Embryonic facial prominence (tissue), 1 donor: ENCODE results near the gene CORO1C.
"Not testable (repeated sequence)": the region's sequence is repeated elsewhere in the genome, so short reads cannot be mapped to it uniquely, and the experiment has no call there.

ENCODE experiments used
- DNase-seq: peaks from one replicate; pipeline ENCODE4 v3.0.0-alpha.2; 2016; ENCODE audit errors: extremely low spot score

Gene CORO1C

DNA sequence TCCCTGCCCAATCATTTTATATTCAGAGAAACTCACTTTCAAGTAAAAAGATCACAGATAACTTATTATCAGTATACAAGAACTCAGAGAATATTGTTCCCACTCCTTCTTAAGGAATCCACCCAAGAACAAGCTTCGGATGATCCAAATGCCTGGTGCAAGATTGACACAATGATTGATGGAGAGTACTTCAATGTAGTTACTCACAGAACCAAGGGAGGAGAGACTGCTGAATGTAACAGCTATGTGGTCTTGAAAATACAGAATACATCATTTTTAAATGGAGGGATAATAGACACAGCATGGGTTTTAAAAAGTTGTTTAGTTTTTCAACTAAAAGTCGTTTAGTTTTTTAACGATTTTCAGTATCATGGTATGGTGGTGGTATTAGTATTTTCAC lies 59.3 kb downstream of the CORO1C start:
- DNase-seq = no peak

DNA sequence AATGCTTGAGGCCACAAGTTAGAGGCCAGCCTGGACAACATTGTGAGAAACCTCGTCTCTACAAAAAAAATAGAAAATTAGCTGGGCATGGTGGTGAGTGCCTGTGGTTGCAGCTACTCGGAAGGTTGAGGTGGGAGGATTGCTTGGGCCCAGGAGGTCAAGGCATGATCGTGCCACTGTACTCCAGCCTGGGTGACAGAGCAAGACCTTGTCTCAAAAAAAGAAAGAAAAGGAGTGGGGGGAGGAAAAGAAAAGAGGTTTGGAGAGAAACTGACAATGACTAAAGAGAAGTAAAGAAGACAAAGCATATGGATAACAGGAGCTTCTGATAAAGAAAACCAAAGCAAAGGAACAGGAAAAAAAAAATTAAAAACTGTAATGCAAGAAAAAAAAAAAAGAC lies 60.2 kb downstream of the CORO1C start:
- DNase-seq = no peak

DNA sequence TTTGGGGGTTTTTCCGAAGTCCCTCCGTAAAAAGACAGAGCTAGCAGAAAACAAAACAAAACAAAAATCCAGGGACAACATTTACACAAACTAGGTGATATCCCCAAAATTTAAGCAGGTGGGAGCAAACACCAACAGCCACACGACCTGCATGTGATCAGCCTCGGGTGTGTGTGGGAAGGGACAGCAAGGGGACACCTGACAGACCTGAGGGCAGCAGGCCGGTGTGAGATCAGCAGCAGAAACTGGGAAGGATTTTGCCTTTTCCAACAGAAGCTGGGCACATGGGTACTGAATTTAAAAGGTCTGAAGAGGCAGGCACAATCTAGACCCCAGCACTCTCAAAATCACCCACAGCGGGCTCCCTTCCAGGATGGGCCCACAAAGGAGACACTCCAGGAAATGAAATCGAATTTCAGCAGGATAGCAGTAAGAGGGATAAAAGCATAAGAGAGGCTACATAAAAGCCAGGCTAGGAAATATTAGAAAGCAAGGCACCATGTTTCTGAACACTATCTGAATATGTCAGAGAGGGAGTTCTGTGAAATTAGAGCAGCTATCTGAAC lies 61.2 kb downstream of the CORO1C start:
- DNase-seq = no peak

DNA sequence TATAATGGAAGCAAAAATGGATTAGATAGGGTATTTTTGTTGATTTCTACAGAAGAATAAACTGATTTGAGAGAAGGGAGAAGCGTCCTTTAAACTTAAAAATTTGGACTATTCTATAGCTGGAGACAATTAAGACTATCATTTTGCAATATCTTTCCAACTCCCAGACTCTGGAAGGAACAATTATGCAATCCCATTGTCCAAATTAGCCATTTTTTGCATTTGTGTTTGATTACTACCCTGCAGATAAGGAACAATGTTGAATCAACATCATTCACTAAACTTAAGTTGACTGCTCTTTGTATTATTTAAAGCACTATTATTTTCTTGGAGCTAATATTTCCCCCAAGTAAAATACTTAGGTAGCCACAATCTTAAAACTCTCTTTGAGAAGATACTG lies 62.8 kb downstream of the CORO1C start:
- no peak for DNase-seq

DNA sequence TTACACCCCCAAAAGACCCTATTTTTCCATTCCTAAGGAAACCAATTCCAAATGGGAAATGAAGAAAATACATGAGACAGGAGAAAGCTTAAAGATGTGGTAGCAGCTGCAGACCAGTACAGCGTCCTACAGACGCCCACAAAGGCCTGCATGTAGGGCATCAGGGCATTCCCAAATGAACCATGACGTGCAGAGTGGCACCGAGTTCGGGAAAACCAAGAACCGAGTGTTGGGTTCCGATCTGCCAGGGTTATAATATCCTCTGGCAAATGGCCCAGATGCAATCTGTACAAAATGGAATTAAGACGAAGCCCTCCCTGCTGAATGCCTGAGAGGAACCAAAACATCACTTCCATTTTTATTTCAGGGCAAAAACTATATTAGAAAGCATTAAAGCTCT lies 63.3 kb downstream of the CORO1C start:
- DNase-seq = no peak

DNA sequence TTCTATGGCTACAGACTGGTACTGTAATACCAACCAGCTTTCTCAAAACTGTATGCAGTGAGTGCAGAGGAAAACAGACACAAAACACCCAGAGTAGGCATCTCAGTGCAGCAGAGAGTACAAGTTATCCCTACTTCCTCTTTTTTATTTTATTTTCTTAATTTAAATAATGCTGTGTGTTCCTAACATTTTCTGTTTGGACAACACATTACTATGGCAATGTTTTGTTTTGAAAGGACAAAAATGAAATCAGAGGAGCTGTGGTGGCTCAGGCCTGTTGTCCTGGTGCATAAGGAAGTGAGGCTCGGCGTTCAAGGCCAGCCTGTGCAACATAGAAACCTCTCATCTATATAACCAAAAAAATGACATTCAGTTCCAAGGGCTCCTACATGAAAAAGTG lies 64.0 kb downstream of the CORO1C start:
- no peak for DNase-seq

DNA sequence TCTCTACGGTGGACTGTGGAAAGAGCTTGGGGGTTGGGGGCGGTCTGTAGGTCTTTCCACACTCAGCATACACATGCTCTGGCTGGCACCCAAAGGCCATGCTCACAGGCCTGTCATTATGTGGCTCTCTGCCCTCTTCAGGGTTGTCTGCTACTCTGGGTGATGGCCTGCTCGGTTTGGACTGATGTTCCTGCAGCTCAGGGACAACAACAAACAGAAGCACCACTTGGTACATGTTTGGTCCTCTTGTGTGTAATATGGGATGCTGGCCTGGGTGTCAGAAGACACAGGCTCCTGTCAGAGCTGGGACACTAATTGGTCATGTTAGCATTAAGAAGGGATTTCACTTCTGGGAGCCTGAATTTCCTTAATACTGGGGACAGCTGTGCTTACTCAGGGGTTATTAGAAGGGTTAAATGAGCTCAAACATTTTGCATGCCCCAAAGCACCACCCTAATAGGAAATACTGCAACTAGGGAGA lies 64.9 kb downstream of the CORO1C start:
- no peak for DNase-seq

DNA sequence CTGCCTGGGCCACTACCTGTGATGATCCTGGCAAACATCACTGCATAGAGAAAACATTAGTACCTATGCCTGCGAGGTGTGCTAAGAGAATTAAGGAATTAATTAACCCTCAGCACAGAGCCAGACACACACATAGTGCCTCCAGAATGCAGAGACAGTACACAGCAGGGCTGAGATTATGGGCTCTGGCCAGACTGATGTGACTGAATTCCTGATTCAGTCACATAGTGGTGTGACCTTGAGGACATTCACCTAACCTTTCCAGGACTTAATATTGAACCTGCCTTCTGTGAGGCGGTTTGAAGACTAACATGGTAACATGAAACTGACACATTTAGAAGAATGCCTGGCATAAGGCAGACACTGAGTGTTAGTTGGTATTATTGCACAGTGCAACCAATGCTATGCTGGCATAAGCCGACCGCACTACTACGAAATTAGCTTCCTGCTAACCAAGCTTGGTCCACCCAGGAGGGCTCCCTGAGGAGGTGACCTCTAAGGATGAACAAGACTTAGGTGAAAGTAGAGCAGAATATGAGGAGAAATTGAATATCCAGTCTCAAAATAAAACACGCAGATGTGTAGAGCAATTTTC lies 65.6 kb downstream of the CORO1C start:
- DNase-seq = no peak

DNA sequence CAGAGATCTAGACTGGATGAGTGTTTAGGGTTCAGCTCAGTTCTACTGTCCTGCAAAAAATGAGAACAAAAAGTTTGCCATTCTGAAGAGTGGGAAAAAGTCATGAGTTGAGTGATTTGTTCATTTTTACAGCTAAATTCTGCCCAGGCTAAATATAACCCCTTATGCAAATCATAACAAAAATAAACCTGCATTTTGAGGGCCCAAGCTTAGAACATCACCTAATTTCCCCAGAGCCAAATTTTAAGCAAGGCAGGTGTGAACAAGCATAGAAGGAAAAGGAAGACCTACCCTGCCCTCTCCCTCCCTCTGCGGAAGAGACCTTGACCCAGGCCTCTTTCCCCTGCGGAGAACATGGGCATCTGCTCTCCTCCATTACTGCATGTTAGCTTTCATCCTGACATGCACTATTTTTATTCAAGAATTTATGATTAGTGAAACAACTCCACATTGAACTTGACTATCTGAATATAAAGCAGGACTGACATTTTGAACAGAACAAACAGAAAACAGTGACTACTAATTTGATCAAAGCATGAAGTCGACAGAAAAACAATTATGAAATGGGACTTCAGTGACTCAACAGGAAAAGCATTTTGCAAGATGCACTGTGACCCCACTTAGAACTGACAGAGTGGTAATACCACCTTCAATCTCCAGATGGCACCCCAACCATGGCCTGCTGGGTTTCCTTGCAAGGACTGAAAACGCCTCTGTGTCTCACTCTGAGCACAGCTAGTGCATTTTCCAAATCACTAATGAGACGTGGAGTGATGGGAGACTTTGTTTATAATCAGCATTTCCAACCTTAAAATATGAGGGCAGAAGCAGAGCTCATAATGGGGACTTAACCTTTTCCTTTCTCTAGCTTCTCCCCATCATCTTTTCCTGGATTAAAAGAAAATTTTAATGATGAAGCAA lies 66.7 kb downstream of the CORO1C start:
- DNase-seq = peak; percentile 66

DNA sequence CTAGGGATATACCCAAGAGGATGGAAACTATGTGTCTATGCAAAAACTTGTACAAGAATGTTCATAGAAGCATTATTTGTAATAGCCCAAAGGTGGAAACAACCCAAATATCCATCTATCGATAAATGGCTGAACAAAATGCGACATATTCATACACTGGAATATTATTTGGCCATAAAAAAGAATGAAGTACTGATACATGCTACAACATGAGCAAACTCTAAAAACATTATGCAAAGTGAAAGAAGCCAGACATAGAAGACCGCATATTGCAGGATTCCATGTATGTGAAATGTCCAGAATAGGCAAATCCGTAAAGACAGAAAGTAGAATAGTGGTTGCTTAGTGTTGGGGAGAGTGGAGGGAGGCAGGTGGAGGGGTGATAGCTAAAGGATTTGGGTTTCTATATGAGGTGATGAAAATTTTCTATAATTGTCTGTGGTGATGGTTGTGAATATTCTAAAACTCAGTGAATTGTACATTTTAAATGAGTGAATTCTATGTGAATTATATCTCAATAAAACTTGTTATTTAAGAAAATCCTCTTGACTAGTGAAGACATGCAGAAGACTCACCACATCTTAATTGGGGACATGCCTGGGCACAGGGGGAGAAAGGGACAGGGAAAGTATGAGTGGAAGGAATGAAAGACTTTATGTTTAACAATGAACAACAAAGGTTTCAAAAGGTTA lies 67.8 kb downstream of the CORO1C start:
- DNase-seq = no peak

DNA sequence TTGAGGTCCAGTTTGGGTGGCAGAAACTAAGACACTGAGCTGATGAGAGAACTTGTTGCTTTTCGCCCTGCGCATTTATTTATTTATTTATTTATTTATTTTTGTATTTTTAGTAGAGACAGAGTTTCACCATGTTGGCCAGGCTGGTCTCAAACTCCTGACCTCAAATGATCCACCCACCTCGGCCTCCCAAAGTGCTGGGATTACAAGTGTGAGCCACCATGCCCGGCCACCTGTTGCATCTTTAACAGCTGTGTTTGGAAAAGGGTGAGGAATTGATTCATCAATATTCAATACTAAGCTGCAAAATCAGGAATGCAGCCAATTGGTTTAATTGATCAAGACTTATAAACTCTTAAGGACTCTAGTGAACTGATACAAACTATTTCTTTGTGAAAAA lies 73.2 kb downstream of the CORO1C start:
- DNase-seq = not testable (repeated sequence)

DNA sequence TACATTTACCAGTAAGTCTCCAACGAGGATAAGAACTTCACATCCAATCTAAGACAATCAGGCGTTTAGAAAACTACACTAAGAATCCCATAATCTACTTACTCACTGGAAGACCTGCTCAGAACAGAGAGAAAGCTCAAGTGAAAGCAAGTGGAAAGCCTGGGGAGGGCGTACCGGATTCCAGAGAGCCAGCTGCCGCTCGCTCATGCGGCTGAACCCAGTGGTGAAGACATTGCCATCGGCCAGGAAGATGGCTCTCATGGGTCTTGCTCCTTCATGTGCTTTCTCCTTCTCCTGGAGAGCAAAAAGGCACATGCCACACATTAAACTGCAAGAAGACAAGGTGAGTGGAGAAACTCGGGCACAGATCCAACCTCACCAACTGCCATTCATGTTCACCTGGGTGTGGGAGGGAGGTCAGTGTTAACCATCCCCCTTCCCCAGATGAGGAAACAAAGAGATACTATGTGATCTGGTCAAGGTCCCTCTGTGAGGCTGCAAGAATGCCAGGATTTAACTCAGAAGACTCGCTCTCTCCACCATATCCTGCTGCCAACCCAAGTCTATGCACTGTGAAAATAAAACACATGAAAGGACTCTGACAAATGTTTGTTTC lies 74.1 kb downstream of the CORO1C start:
- DNase-seq = no peak

DNA sequence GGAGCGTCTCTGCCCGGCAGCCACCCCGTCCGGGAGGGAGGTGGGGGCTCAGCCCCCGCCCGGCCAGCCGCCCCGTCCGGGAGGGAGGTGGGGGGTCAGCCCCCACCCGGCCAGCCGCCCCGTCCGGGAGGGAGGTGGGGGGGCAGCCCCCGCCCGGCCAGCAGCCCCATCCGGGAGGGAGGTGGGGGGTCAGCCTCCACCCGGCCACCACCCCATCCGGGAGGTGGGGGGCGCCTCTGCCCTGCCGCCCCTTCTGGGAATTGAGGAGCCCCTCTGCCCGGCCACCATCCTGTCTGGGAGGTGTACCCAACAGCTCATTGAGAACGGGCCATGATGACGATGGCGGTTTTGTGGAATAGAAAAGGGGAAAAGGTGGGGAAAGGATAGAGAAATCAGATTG lies 75.1 kb downstream of the CORO1C start:
- DNase-seq = not testable (repeated sequence)

DNA sequence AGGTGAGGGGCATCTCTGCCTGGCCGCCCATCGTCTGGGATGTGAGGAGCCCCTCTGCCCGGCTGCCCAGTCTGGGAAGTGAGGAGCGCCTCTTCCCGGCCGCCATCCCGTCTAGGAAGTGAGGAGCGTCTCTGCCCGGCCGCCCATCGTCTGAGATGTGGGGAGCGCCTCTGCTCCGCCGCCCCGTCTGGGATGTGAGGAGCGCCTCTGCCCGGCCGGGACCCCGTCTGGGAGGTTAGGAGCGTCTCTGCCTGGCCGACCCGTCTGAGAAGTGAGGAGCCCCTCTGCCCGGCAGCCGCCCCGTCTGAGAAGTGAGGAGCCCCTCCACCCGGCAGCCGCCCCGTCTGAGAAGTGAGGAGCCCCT lies 75.5 kb downstream of the CORO1C start:
- not testable (repeated sequence) for DNase-seq

DNA sequence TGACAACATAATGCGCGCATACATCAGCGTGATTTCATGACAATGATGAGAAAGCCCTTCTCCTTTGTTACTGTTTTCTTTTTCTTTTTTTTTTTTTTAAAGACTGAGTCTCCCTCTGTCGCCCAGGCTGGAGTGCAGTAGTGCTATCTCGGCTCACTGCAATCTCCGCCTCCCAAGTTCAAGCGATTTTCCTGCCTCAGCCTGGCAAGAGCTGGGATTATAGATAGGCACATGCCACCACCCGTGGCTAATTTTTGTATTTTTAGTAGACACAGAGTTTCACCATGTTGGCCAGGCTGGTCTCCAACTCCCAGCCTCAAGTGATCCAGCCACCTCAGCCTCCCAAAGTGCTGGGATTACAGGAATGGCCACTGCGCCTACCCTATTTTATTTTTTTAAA lies 76.7 kb downstream of the CORO1C start:
- DNase-seq = not testable (repeated sequence)

DNA sequence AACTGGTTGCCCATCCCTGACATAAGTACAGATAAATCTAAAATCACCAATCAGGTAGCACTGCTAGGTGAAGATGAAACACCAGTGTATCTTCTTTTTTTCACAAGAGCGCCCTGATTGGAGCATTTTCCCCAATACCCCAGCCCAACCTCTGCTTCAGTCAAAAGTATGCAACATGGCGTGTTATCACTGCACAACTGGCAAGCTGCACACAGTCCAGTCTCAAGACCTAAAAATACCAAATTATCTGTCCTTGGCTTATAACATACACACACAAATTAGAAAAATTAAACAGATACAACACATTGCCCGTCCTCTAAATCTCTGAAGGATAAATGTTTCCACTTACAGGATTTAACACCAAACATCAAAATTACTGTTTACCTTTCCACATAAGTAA lies 77.4 kb downstream of the CORO1C start:
- no peak for DNase-seq

DNA sequence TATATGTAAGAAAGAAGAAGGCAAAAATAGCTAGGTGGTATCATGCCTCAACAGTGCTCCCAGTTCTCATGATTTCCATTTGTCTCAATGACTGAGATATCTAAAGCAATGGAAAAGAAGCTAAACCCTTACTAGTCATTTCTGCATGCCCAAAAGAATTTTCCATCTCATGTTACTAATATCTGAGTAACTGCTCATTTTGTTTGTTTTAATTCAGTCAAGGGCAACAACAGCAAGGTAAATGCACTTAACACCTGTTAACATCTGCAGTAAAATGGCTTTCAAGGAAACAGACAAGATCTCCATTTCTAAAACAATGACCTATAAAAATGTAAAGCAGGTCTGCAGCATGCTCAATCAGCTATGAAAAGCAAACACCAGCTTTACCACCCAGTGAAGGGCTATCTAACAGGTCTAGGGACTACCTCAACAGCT lies 78.2 kb downstream of the CORO1C start:
- no peak for DNase-seq

DNA sequence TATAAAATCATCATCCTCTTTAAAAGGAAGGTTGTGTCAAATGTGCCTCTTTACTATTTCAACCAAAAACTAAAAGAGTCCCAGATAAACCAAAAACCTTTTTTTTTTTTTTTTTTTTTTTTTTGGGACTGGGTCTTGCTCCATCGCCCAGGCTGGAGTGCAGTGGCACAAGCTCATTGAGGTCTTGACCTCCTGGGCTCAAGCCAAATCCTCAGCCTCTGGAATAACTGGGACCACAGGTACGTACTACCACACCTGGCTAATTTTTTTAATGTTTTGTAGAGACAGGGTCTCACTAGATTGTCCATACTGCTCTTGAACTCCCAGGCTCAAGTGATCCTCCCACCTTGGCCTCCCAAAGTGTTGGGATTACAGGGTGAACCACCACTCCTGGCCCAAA lies 81.2 kb downstream of the CORO1C start:
- DNase-seq = no peak

DNA sequence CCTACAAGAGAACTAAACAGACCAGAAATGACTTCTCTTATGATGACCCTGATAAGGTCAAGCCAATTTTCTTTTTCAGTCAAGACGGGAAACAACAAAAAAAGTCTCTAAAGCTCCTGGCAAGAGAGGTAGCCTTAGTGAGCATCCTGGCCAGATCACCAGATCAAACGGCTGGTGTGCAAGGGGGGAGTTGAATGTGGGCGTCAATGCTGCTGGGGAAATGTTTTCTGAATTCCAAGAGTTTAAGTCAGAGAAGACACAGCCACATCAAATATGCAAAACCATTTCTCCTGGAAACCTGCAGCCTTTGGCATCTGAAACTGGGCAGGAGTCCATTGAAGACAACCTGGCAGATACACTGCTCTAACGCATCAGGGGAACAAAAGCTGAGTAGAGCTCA lies 81.6 kb downstream of the CORO1C start:
- DNase-seq = no peak

DNA sequence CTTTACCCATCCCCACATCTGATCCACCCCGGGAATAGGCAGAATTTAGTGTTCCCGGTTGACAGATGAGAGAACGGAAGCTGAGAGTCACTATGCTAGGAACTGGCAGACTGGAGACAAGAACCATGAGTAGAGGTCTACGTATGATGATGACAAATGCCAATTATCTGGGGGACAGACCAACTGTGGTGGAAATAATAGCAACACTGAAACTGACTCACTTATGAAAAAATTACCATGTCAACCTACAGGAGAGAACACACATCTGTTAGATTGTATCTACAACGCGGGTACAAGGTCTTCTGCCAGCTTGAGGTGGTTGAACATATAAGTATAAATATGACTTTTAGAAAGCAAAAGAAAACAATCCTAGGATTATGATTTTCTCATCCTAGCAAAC lies 82.2 kb downstream of the CORO1C start:
- no peak for DNase-seq

DNA sequence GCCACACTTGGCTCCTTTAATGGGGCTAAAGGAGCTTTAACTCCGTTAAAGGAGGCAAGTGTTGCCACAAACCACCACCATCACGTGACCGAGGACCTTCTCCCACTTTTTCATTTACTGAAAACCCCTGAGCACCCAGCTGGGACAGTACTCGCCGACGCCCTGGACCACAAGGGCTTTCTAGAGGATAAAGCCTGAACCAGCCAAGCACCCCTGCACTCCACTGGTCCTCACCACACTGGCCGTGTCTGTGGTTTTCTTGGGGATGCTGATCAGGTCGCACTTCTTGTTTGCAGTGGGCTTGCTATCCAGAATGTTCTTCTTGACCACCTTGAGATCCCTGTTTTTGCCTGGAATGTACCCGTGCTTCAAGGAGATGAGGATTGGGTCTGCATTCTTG lies 82.9 kb downstream of the CORO1C start:
- DNase-seq = no peak
